Measurements from ENCODE around the gene METTL1.

DNA sequence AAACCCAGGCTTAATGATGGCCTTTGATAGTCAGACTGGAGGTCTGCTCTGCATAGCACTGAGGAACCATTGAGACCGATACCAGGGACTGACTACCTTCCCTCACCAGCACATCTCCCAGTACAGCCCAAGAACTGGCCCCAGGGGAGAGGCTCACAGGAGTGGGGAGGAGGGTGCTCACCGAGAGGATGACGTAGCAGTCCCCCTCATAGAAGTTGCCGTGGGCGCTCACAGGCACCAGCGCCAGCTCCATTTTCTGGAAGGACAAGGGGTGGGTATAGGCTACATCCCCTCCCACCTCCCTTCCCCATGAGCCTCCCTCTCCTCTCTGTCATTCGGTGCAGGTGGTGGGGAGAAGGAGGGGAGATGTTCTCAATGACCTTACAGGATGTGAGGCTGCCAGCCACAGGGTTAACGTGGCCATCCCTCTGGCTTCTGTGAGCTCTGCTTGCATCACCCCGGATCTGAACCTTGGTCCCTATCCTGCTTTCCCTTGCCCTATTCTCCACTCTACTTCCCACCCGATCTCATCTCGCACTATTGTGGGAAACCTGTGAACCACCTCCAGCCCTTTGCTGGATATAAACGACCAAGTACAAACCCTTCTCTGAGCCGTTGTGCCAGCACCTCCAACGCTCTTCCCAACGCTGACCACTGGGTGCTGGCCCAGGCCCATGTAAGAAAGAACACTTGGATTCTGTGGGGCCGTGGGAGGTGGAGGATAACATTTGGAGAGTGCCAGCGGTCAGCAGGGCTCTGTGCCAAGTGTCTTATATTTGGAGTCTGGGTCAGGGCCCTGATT lies 42.3 kb upstream of the METTL1 start:
- TF ChIP-seq, protein P1, sequence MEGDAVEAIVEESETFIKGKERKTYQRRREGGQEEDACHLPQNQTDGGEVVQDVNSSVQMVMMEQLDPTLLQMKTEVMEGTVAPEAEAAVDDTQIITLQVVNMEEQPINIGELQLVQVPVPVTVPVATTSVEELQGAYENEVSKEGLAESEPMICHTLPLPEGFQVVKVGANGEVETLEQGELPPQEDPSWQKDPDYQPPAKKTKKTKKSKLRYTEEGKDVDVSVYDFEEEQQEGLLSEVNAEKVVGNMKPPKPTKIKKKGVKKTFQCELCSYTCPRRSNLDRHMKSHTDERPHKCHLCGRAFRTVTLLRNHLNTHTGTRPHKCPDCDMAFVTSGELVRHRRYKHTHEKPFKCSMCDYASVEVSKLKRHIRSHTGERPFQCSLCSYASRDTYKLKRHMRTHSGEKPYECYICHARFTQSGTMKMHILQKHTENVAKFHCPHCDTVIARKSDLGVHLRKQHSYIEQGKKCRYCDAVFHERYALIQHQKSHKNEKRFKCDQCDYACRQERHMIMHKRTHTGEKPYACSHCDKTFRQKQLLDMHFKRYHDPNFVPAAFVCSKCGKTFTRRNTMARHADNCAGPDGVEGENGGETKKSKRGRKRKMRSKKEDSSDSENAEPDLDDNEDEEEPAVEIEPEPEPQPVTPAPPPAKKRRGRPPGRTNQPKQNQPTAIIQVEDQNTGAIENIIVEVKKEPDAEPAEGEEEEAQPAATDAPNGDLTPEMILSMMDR (conservative IDR thresholded peaks at IDR 0.05; ENCODE audit: low read depth in 2 of 2) = peak; percentile 14 to 37; a peak in 2 of 4 replicates
- TF ChIP-seq, protein P2, sequence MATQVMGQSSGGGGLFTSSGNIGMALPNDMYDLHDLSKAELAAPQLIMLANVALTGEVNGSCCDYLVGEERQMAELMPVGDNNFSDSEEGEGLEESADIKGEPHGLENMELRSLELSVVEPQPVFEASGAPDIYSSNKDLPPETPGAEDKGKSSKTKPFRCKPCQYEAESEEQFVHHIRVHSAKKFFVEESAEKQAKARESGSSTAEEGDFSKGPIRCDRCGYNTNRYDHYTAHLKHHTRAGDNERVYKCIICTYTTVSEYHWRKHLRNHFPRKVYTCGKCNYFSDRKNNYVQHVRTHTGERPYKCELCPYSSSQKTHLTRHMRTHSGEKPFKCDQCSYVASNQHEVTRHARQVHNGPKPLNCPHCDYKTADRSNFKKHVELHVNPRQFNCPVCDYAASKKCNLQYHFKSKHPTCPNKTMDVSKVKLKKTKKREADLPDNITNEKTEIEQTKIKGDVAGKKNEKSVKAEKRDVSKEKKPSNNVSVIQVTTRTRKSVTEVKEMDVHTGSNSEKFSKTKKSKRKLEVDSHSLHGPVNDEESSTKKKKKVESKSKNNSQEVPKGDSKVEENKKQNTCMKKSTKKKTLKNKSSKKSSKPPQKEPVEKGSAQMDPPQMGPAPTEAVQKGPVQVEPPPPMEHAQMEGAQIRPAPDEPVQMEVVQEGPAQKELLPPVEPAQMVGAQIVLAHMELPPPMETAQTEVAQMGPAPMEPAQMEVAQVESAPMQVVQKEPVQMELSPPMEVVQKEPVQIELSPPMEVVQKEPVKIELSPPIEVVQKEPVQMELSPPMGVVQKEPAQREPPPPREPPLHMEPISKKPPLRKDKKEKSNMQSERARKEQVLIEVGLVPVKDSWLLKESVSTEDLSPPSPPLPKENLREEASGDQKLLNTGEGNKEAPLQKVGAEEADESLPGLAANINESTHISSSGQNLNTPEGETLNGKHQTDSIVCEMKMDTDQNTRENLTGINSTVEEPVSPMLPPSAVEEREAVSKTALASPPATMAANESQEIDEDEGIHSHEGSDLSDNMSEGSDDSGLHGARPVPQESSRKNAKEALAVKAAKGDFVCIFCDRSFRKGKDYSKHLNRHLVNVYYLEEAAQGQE (IDR thresholded peaks at IDR 0.05; ENCODE audit: unreplicated experiment) = no peak
- no peak for TF ChIP-seq EZH2phosphoT487 (IDR thresholded peaks at IDR 0.05; ENCODE audit: unreplicated experiment)
- TF ChIP-seq ZNF114 (CRISPR knock-in tag; IDR thresholded peaks at IDR 0.05) = no peak
- no peak for TF ChIP-seq EZH2 (IDR thresholded peaks at IDR 0.05; ENCODE audit: low read depth, unreplicated experiment)
- TF ChIP-seq POLR2AphosphoS5 (IDR thresholded peaks at IDR 0.05; ENCODE audit: low read depth) = no peak
- TF ChIP-seq, protein P3, sequence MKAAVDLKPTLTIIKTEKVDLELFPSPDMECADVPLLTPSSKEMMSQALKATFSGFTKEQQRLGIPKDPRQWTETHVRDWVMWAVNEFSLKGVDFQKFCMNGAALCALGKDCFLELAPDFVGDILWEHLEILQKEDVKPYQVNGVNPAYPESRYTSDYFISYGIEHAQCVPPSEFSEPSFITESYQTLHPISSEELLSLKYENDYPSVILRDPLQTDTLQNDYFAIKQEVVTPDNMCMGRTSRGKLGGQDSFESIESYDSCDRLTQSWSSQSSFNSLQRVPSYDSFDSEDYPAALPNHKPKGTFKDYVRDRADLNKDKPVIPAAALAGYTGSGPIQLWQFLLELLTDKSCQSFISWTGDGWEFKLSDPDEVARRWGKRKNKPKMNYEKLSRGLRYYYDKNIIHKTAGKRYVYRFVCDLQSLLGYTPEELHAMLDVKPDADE (IDR thresholded peaks at IDR 0.05) = no peak
- no peak for TF ChIP-seq JUNB (IDR thresholded peaks at IDR 0.05; ENCODE audit: unreplicated experiment)
- TF ChIP-seq ZNF331 (CRISPR knock-in tag; IDR thresholded peaks at IDR 0.05; ENCODE audit: low read depth) = no peak
- no peak for TF ChIP-seq CREB1 (CRISPR knock-in tag; IDR thresholded peaks at IDR 0.05; ENCODE audit: low read depth)
- TF ChIP-seq NANOG (IDR thresholded peaks at IDR 0.05; ENCODE audit: borderline replicate concordance) = no peak
- TF ChIP-seq STAT1 (IDR thresholded peaks at IDR 0.05; ENCODE audit: unreplicated experiment) = no peak
- TF ChIP-seq, protein P4, sequence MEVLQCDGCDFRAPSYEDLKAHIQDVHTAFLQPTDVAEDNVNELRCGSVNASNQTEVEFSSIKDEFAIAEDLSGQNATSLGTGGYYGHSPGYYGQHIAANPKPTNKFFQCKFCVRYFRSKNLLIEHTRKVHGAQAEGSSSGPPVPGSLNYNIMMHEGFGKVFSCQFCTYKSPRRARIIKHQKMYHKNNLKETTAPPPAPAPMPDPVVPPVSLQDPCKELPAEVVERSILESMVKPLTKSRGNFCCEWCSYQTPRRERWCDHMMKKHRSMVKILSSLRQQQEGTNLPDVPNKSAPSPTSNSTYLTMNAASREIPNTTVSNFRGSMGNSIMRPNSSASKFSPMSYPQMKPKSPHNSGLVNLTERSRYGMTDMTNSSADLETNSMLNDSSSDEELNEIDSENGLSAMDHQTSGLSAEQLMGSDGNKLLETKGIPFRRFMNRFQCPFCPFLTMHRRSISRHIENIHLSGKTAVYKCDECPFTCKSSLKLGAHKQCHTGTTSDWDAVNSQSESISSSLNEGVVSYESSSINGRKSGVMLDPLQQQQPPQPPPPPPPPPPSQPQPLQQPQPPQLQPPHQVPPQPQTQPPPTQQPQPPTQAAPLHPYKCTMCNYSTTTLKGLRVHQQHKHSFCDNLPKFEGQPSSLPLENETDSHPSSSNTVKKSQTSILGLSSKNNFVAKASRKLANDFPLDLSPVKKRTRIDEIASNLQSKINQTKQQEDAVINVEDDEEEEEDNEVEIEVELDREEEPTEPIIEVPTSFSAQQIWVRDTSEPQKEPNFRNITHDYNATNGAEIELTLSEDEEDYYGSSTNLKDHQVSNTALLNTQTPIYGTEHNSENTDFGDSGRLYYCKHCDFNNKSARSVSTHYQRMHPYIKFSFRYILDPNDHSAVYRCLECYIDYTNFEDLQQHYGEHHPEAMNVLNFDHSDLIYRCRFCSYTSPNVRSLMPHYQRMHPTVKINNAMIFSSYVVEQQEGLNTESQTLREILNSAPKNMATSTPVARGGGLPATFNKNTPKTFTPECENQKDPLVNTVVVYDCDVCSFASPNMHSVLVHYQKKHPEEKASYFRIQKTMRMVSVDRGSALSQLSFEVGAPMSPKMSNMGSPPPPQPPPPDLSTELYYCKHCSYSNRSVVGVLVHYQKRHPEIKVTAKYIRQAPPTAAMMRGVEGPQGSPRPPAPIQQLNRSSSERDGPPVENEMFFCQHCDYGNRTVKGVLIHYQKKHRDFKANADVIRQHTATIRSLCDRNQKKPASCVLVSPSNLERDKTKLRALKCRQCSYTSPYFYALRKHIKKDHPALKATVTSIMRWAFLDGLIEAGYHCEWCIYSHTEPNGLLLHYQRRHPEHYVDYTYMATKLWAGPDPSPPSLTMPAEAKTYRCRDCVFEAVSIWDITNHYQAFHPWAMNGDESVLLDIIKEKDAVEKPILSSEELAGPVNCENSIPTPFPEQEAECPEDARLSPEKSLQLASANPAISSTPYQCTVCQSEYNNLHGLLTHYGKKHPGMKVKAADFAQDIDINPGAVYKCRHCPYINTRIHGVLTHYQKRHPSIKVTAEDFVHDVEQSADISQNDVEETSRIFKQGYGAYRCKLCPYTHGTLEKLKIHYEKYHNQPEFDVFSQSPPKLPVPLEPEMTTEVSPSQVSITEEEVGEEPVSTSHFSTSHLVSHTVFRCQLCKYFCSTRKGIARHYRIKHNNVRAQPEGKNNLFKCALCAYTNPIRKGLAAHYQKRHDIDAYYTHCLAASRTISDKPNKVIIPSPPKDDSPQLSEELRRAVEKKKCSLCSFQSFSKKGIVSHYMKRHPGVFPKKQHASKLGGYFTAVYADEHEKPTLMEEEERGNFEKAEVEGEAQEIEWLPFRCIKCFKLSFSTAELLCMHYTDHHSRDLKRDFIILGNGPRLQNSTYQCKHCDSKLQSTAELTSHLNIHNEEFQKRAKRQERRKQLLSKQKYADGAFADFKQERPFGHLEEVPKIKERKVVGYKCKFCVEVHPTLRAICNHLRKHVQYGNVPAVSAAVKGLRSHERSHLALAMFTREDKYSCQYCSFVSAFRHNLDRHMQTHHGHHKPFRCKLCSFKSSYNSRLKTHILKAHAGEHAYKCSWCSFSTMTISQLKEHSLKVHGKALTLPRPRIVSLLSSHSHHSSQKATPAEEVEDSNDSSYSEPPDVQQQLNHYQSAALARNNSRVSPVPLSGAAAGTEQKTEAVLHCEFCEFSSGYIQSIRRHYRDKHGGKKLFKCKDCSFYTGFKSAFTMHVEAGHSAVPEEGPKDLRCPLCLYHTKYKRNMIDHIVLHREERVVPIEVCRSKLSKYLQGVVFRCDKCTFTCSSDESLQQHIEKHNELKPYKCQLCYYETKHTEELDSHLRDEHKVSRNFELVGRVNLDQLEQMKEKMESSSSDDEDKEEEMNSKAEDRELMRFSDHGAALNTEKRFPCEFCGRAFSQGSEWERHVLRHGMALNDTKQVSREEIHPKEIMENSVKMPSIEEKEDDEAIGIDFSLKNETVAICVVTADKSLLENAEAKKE (CRISPR knock-in tag; IDR thresholded peaks at IDR 0.05) = no peak
